Panc1 (cell line): Measurements from ENCODE around the gene TMEM130. TPM values are rescaled to one million over a fixed set of nuclear protein-coding genes. Genes with fewer than 3 reads are reported as not detected.
A peak's percentile ranks its signal among the peaks of the same experiment; 100 is the strongest.
"Not testable (repeated sequence)": the region's sequence is repeated elsewhere in the genome, so short reads cannot be mapped to it uniquely, and the experiment has no call there.

Experiments used
- ATAC-seq: fragments of 200-7000 bp; cut with Tn5 transposase; 2 replicates; pipeline ENCODE4 v1.9.1; 2020; ENCODE audit warnings: mild to moderate bottlenecking, moderate library complexity
- BruUV-seq: library from RNA; stranded (reverse); fragments of 400-500 nt; replicated peaks from 2 replicates; lab custom pipeline; 2021; lab: Mats Ljungman, UMichigan
- CTCF ChIA-PET: fragments of 300-600 bp; sonication (Branson Sonifier 250); formaldehyde crosslinking; loops from one replicate; lab custom pipeline; 2022; ENCODE audit warnings: antibody characterized with exemption; lab: Charles Lee
- POLR2A ChIA-PET: fragments of 300-600 bp; sonication (Branson Sonifier 250); formaldehyde crosslinking; loops from one replicate; lab custom pipeline; 2022; ENCODE audit warnings: antibody characterized with exemption; lab: Charles Lee
- DNase-seq: peaks from one replicate; pipeline ENCODE4 v3.0.0-alpha.2; 2010; ENCODE audit warnings: low read depth, low spot score
- H3K27ac ChIP-seq: 2 replicates; pipeline ENCODE4 v1.5.1; 2011; ENCODE audit warnings: mild to moderate bottlenecking, low read length, inconsistent platforms
- H3K27me3 ChIP-seq: fragments of 200-500 bp; sonication (Bioruptor generic); 2 replicates; pipeline ENCODE4 v1.6.0; 2014; ENCODE audit warnings: low read length, inconsistent platforms; ENCODE audit not compliant: control insufficient read depth, insufficient read depth
- H3K36me3 ChIP-seq: fragments of 200-500 bp; sonication (Bioruptor generic); 2 replicates; pipeline ENCODE4 v1.5.1; 2014; ENCODE audit warnings: inconsistent platforms, mild to moderate bottlenecking, low read length, moderate library complexity; ENCODE audit not compliant: control insufficient read depth, insufficient read depth
- H3K4me1 ChIP-seq: 2 replicates; pipeline ENCODE4 v1.5.1; 2011; ENCODE audit warnings: inconsistent platforms, mild to moderate bottlenecking, low read length, moderate library complexity; ENCODE audit not compliant: control insufficient read depth, insufficient read depth
- H3K4me3 ChIP-seq, 2 experiments: 2 replicates each; pipeline ENCODE4 v1.5.1; 2011 to 2012; ENCODE audit warnings: low read depth in 2 of 2, low read length in 2 of 2, mild to moderate bottlenecking in 2 of 2, inconsistent platforms in 1 of 2, moderate library complexity in 1 of 2
- H3K9me3 ChIP-seq: fragments of 200-500 bp; sonication (Bioruptor generic); 2 replicates; pipeline ENCODE4 v1.5.1; 2014; ENCODE audit warnings: low read depth, mild to moderate bottlenecking, inconsistent platforms, low read length, moderate library complexity; ENCODE audit not compliant: control insufficient read depth, insufficient read depth
- CTCF ChIP-seq: fragments of 450-650 bp; IDR thresholded peaks from 2 replicates; pipeline ENCODE4 v1.5.1; 2017; ENCODE audit warnings: mild to moderate bottlenecking
- POLR2AphosphoS5 ChIP-seq: IDR thresholded peaks from 2 replicates; pipeline ENCODE4 v1.6.1; 2012; ENCODE audit warnings: mild to moderate bottlenecking, low read depth, low read length, moderate library complexity
- SIN3A ChIP-seq: IDR thresholded peaks from 2 replicates; pipeline ENCODE4 v1.6.1; 2012; ENCODE audit warnings: low read depth, mild to moderate bottlenecking, low read length, moderate library complexity, borderline replicate concordance; ENCODE audit not compliant: insufficient read depth
- TCF7L2 ChIP-seq: IDR thresholded peaks from 2 replicates; pipeline ENCODE4 v1.6.1; 2011; ENCODE audit warnings: mild to moderate bottlenecking, low read depth, low read length, inconsistent platforms
- in situ Hi-C: cut with HindIII; loops from 2 replicates; pipeline ENCODE4 v1.10.0; 2016; ENCODE audit warnings: low sequenced_read_pairs, low pct_unique_long_range_greater_than_20kb
- intact Hi-C: fragments of 100-400 bp; cut with micrococcal nuclease; formaldehyde crosslinking; loops from one replicate; pipeline ENCODE4 v1.10.0; 2022; ENCODE audit not compliant: unreplicated experiment
- total RNA-seq: library from RNA; stranded (reverse); gene quantifications from one replicate; pipeline ENCODE4 v1.2.1, GENCODE V29; 2021; ENCODE audit not compliant: unreplicated experiment
- TF ChIP-seq, protein P1 (sequence below), 2 experiments: IDR thresholded peaks; 2 replicates each; pipeline ENCODE4 v1.6.1; 2011 to 2012; ENCODE audit warnings: low read depth in 2 of 2, control low read depth in 1 of 2, low read length in 1 of 2, mild to moderate bottlenecking in 1 of 2, moderate library complexity in 1 of 2; ENCODE audit not compliant: insufficient read depth in 1 of 2

TMEM130 gene
- total RNA-seq, 1 experiment from 2014 or later = 0.41 TPM

DNA sequence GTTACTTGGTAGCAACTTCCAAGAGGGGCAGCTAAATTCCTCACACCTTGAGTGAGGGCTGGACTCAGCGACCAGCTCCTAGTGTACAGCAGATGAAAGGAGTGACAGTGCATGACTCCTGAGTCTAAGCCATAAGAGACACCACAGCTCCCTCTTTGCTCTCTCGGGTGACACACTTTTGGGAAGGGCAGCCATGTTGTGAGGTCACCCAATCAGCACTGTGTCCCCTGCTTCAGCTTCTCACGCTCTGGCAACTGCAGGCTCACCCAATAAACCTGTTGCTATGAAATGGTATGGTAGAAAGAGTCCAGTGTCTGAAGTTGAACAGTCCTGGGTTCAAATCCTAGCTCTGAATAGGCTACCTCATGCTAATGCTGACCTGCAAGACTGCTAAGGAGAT is 20.9 kb downstream of the TMEM130 start:
- intact Hi-C loops (no loop called here), in situ Hi-C loops (no loop called here)
- ChIA-PET POLR2A (no interaction called here), CTCF (no interaction called here)
- H3K4me1 ChIP-seq = no peaks in the 10 kb centered on the region
- H3K27ac ChIP-seq = no peak overlapping the region
- no peak for DNase-seq
- ATAC-seq = no peak
- H3K9me3 ChIP-seq = no peaks in the 10 kb centered on the region
- no peak for TF ChIP-seq SIN3A
- TF ChIP-seq POLR2AphosphoS5 = no peak
- TF ChIP-seq, protein P1, sequence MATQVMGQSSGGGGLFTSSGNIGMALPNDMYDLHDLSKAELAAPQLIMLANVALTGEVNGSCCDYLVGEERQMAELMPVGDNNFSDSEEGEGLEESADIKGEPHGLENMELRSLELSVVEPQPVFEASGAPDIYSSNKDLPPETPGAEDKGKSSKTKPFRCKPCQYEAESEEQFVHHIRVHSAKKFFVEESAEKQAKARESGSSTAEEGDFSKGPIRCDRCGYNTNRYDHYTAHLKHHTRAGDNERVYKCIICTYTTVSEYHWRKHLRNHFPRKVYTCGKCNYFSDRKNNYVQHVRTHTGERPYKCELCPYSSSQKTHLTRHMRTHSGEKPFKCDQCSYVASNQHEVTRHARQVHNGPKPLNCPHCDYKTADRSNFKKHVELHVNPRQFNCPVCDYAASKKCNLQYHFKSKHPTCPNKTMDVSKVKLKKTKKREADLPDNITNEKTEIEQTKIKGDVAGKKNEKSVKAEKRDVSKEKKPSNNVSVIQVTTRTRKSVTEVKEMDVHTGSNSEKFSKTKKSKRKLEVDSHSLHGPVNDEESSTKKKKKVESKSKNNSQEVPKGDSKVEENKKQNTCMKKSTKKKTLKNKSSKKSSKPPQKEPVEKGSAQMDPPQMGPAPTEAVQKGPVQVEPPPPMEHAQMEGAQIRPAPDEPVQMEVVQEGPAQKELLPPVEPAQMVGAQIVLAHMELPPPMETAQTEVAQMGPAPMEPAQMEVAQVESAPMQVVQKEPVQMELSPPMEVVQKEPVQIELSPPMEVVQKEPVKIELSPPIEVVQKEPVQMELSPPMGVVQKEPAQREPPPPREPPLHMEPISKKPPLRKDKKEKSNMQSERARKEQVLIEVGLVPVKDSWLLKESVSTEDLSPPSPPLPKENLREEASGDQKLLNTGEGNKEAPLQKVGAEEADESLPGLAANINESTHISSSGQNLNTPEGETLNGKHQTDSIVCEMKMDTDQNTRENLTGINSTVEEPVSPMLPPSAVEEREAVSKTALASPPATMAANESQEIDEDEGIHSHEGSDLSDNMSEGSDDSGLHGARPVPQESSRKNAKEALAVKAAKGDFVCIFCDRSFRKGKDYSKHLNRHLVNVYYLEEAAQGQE (IDR thresholded peaks at IDR 0.05; ENCODE audit: insufficient read depth in 1 of 2, low read depth in 2 of 2, low read length in 1 of 2) = no peak
- TF ChIP-seq TCF7L2 = no peak
- no peak for TF ChIP-seq CTCF
- H3K4me3 ChIP-seq = no peak overlapping the region
- no TSS peak for BruUV-seq
- H3K27me3 ChIP-seq = no peaks in the 10 kb centered on the region
- H3K36me3 ChIP-seq = no peaks in the 10 kb centered on the region

- H3K27ac ChIP-seq, in situ Hi-C loops, DNase-seq, H3K4me1 ChIP-seq, H3K9me3 ChIP-seq, H3K36me3 ChIP-seq, ATAC-seq, BruUV-seq, H3K4me3 ChIP-seq, POLR2A ChIA-PET, H3K27me3 ChIP-seq: not testable (repeated sequence)
- CTCF ChIA-PET = interaction anchor here (0.6 to 1.2 kb wide), 3 partner anchors 15 to 423 kb away, joined by 3 read pairs; no protein-coding TSS in a partner anchor
- intact Hi-C loops = loop anchor here (5.0 kb wide), 2 partner anchors 95 to 545 kb away; no protein-coding TSS in a partner anchor
Measured at GRCh38 chr7:98842552-98842951, 27.3 kb downstream of the TMEM130 start.

DNA sequence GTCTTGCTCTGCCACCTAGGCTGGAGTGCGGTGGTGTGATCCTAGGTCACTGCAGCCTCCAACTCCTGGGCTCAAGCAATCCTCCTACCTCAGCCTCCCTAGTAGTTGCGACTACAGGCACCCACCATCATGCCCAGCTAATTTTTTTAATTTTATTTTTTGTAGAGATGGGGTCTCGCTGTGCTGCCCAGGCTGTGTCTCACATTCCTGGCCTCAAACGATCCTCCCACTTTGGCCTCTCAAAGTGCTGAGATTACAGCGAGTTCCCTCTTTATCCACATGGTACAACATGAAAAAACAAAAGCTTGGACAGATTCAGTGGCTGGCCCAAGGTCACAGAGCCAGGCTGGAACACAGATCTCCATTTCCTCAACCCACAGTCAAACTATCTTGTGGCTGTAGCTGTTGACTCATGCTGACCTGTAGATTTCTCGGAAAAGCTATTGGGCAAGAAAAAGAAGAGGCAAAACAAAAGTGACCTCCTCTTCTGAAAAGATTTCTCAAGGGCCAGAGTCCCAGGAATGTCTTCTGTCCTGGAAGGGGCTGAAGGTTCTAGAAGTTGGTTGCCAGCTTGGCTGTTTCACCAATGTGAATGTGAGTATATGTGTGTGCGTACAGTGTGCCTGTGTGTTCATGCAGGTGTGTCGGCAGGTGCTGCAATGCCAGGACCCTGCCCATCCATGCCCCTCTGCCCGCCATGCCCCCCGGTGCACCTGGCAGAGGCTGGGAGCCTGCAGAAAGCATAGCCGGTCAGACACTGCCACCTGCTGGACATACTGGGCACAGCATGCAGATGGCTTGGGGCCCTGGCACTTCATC is 28.4 kb downstream of the TMEM130 start:
- no peaks in the 10 kb centered on the region for H3K36me3 ChIP-seq
- peak; percentile 95 for TF ChIP-seq CTCF
- TF ChIP-seq, protein P1 (IDR thresholded peaks at IDR 0.05; ENCODE audit: insufficient read depth in 1 of 2, low read depth in 2 of 2, low read length in 1 of 2) = 0 out of 4 replicates have a peak, but pooled peaks of 1 of the 2 experiments have one; percentile 27
- no peak for TF ChIP-seq SIN3A
- BruUV-seq = no TSS peak
- no peaks in the 10 kb centered on the region for H3K27me3 ChIP-seq
- no peaks in the 10 kb centered on the region for H3K4me1 ChIP-seq
- H3K9me3 ChIP-seq = no peaks in the 10 kb centered on the region
- DNase-seq (peak; percentile 46), ATAC-seq (peak; percentile 76)
- H3K27ac ChIP-seq = no peak overlapping the region
- in situ Hi-C loops = no loop called here
- no peak overlapping the region for H3K4me3 ChIP-seq
- intact Hi-C loops = loop anchor here (1.0 to 5.0 kb wide), 3 partner anchors 94 to 544 kb away; no protein-coding TSS in a partner anchor
- POLR2A ChIA-PET = no interaction called here
- CTCF ChIA-PET = interaction anchor here (0.8 to 1.2 kb wide), 2 partner anchors 420 to 421 kb away, joined by 3 to 4 read pairs; no protein-coding TSS in a partner anchor
